Head of caudate nucleus (tissue), 42 donors: ENCODE measurements around the gene SCARF2.
"Not testable (repeated sequence)": the region's sequence is repeated elsewhere in the genome, so short reads cannot be mapped to it uniquely, and the experiment has no call there.

Experiments
- DNase-seq, 42 donors: peaks; one replicate each; pipeline versions ENCODE4 v3.0.0 to v3.0.0-alpha.2; 2020 to 2021; ENCODE audit warnings: mixed read lengths in 7 of 42
- intact Hi-C: fragments of 100-400 bp; cut with DNase I; formaldehyde crosslinking; loops from one replicate; pipeline ENCODE4 v1.15.0; 2022

Gene SCARF2, protein sequence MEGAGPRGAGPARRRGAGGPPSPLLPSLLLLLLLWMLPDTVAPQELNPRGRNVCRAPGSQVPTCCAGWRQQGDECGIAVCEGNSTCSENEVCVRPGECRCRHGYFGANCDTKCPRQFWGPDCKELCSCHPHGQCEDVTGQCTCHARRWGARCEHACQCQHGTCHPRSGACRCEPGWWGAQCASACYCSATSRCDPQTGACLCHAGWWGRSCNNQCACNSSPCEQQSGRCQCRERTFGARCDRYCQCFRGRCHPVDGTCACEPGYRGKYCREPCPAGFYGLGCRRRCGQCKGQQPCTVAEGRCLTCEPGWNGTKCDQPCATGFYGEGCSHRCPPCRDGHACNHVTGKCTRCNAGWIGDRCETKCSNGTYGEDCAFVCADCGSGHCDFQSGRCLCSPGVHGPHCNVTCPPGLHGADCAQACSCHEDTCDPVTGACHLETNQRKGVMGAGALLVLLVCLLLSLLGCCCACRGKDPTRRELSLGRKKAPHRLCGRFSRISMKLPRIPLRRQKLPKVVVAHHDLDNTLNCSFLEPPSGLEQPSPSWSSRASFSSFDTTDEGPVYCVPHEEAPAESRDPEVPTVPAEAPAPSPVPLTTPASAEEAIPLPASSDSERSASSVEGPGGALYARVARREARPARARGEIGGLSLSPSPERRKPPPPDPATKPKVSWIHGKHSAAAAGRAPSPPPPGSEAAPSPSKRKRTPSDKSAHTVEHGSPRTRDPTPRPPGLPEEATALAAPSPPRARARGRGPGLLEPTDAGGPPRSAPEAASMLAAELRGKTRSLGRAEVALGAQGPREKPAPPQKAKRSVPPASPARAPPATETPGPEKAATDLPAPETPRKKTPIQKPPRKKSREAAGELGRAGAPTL

DNA sequence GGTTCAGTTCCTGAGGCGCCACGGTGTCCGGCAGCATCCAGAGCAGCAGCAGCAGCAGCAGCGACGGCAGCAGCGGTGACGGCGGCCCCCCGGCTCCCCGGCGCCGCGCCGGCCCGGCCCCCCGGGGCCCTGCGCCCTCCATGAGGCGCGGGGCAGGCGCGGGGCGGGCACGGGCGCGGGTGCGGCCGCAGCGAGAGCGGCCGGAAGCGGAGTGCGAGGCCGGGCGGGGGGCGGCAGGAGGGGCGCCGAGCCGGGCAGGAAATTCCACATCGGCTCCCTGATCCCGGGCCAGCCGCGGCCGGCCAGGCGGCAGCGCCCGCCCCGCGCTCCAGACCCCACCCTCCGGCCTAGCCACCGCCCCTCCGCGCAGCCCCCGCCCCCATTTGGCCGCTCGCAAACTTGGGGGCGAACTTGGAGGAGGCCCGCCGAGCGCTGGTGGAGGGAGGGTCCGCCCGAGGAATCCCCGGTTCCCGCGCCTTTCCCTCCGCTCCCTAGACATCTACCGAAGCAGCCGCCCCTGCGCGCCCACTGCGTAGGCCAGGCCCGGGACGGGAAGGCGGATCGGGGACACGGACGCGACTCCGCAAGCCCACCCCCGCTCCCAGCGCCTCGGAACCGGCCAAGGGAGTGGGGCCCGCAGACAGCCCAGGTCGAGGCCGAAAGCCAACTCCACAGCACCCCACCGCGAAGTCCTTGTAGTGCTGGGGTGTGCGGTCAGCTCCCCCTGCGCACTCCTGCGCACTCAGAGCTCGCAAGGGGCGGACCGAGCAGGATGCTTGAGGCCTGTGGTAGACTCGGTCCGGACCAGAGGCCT is at the start of gene SCARF2:
SCARF2 (minus strand) TSS at position 213 of the 814 bp plus-strand sequence; CDS start at position 142, 71 bp downstream.
- intact Hi-C loops = no loop called here
- DNase-seq = peak in 1 of 42 donors; percentile 26

DNA sequence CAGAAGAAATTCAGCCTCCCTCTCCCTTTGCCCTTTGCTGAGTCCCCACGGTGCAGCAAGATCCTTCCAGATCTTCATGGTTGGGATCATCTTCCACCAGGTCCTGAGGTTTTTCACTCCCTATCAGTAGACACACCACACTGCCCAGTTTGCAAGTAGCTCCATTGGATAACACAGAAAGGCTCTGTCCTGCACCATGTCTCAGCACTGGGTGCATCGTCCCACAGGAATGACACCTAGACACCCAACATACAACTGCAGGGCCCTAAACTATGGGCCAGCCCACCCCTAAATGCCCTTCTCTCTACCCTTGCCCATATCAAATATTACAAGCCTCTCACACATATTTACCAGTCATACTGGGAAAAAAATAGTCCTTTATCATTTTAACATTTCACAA is 48.6 kb upstream of the SCARF2 start:
- DNase-seq = no peak
- intact Hi-C loops = no loop called here

DNA sequence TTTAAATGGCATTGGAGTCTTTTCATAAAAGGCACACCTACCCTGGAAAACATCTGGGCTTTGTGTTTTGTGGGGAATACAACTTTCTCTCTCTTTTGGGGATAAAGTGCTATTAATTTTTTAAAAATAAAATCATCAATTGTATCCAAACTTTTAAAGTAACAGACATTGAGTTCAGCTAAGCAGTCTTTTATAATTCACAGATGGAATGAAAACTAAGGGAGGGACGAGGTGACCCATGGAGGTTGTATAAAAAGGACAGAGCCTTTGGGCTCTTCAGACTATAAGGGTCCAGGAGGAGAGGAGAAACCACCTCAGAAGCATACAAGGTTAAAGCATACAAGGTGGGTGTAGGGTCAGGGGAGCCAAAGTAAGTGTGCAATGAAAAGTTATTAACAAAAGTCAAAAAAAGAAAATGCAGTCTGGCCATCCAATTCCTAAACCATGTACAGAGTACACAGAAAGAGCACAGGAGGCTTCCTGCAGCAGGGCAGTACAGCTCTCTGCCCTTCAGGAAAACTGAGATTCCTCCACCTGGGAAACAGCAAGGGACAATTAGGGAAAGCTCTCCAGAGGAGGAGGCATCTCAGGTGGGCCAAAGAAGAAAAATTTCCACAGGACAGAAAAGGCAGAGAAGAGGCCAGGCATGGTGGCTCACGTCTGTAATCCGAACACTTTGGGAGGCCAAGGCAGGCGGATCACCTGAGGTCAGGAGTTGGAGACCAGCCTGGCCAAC is 47.5 kb upstream of the SCARF2 start:
- intact Hi-C loops = no loop called here

DNA sequence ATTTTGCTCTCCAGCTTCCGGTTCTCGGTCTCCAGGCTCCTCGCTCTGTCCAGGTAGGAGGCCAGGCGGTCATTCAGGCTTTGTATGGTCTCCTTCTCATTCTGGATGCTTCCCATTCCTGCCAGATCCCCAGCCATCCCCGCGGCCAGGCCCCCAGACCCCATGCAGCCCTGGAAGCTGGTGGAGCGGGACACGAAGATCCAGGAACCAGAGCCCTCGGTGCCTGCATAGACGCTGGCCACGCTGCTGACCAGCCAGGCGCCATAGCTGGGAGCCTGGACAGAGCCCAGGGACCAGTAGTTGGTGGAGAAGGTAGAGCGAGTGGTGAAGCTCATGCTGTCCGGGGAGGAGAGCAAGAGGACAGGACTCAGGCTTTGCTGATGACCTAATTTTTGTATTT is 46.1 kb upstream of the SCARF2 start:
- intact Hi-C loops = no loop called here

More for the DNA sequence above, 47.5 kb upstream of the SCARF2 start:
- no peak for DNase-seq

DNA sequence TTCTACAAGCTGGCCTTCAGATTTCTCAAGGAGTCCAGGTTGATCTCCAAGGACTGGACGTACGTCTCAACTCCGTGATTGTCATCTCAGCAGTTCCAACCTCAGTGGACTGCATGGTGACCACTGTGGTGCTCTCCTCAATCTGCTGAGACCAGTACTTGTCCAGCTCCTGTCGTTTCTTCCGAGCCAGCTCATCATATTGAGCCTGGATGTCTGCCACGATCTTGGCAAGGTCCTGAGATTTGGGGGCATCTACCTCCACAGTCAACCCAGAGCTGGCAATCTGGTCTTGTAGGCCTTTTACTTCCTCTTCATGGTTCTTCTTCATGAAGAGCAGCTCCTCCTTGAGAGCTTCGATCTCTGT is 45.5 kb upstream of the SCARF2 start:
- intact Hi-C loops, DNase-seq: not testable (repeated sequence)

More for the DNA sequence above, 46.1 kb upstream of the SCARF2 start:
- DNase-seq = no peak

DNA sequence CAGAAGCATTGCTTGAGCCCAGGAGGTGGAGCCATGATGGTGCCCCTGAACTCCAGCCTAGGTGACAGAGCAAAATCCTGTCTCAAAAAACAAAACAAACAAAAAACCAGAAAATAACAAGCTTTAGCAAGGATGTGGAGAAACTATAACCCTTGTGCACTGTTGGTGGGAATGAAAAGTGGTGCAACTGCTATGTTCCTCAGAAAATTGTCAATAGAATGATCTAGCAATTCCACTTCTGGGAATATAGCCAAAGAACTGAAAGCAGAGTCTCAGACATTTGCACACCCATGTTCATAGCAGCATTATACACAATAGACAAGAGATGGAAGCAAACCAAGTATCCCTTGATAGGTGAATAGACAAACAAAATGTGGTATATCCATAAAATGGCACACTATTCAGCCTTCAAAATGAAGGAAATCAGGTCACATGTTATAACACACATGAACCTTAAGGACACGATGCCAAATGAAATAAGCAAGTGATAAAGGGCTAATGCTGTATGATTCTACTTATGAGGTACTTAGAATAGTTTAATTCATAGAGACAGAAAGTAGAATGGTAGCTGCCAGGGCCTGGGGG is 42.1 kb upstream of the SCARF2 start:
- intact Hi-C loops = no loop called here
- no peak for DNase-seq

DNA sequence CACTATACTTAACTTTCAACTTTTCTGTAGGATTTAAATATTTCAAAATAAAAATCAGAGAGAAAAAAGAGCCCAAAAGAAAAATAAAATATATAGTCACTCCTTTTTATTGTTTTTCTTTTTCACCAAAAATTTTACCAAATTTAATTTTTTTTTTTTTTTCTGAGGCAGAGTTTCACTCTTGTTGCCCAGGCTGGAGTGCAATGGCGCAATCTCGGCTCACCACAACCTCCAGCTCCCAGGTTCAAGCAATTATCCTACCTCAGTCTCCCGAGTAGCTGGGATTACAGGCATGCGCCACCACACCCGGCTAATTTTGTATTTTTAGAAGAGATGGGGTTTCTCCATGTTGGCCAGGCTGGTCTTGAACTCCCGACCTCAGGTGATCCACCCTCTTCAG is 40.4 kb upstream of the SCARF2 start:
- DNase-seq, intact Hi-C loops: not testable (repeated sequence)

DNA sequence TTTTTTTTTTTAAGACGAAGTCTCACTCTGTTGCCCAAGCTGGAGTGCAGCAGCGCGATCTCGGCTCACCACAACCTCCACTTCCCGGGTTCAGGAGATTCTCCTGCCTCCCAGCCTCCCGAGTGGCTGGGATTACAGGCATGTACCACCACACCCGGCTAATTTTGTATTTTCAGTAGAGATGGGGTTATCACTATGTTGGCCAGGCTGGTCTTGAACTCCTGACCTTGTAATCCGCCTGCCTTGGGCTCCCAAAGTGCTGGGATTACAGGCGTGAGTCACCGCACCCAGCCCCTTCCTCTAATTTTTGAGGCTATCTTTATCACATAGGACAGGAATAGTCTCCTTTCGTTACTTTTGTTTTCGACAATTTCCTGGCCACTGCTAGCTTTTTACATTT is 37.9 kb upstream of the SCARF2 start:
- intact Hi-C loops, DNase-seq: not testable (repeated sequence)

DNA sequence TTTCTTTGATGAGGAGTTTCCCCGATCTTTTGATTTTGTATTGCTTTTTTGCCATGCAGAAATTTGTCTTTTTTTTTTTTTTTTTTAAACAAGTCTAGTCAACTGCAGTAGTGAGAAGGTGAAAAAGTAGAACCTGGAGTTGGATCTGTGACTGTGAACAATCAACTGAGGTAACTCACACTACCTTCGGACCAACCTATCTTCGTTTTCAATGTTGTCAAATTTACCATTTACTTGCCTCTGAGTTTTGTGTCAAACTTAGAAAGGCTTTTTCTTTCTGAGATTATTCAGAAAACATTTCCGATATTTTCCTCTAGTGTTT is 37.5 kb upstream of the SCARF2 start:
- intact Hi-C loops = no loop called here
- no peak for DNase-seq

DNA sequence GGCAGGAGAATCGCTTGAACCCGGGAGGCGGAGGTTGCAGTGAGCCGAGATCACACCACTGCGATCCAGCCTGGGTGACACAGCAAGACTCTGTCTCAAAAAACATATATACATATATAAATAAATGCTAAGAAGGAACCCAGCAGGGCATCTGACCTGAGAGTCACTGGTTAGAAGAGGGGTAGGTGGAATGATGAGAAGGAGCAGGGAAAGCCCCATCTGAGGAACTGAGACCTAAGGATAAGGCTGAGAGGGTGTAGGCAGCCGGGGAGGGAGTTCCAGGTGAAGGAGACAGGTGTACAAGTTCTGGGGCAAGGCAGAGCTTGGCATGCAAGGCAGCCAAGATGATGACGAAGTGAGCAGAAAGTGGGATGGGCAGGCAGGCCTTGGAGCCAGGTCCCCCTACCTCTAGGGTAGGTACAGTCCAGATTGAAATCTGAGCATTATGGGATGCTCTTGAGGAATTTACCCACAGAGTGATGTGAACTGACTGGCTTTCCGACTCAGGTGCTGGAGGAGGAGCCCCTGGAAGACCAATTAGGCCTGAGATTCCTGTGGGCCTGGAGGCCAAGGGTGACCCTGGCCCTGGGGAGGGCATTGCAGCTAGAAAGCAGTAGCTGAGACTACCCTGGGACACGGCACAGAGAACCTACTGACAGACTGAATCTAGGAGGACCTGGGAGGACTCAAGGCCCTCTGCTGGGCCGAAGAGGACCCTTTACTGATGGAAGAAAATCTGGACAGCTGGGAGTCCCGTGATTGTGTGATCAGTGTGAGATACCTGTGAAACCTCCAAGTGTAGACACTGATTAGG is 35.2 kb upstream of the SCARF2 start:
- no peak for DNase-seq
- intact Hi-C loops = no loop called here

DNA sequence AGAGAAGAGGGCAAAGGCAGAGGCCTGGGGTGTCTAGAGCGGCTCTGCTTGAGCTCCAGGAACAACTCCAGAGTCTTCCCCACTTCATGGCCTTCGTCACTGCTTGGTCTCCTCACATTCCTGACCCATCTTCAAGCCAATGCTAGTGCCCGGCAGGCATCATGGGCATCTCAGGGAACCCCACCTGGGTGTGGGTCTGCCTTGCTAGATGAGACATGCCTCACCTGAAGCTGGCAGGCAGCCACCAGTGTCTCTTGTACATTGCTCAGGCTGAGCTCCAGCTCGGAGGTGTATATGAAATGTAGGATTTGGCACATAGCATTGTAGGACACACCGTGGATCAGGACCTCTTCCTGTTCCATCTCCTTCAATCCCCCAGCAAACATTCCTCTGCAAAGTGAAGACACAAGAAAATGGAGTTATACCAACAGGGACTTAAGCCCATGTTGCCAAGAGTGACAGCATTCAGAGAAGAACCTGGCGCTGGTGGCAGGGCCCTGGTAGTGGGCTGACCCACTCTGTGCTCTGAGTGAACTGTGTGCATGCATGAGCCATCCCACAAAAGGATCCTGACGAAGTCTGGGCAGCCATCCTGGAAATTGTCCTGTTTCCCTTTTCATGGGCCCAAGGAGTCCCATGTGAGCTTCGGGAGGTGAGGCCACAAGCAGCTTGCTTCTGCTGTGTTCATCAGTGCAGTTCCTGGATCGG is 33.7 kb upstream of the SCARF2 start:
- intact Hi-C loops = no loop called here
- DNase-seq = no peak

DNA sequence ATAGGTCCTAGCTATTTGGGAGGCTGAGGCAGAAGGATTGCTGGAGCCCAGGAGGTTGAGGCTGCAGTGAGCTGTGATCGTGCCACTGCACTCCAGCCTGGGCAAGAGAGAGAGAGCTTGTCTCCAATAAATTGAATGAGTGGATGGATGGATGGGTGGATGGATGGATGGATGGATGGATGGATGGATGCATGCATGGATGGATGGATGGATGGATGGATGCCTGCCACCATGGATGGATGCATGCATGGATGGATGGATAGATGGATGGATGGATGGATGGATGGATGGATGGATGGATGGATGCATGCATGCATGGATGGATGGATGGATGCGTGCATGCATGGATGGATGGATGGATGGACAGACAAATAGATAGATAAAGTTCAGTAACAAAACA is 32.9 kb upstream of the SCARF2 start:
- intact Hi-C loops, DNase-seq: not testable (repeated sequence)

DNA sequence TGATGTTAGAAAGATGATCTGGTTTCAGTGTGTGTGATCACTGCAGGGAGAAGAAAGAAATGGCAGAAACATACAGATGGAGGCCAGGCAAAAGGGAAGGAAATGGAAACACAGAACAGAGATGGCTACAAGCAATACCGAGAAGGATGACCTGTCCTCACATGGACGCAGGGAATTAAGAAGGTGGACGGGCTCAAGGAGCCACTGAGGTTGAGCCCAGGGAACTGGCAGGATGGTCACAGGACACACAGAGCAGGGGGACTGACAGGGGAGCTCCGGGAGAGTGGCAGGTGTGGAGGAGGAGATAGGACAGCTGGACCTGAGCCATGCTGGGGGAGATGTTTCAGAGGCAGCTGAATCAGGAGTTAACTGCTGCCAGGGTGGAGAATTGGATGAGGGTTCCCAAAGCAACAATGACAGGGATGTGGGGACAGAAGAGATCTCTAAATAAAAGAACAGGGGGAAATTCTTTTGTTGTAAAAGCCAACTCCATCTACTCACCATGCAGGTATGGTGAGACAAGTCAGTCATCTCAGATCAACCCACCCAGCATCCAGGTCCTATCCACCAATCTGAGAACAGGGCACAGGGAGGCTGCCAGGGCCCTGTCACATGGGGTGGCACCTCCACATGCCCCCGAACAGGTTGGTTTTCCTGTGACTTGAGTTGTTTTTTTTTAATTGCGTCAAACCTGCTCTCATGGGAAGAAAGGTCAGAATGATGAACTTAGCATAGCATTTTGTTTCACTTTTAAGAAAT is 31.7 kb upstream of the SCARF2 start:
- peak in 4 of 42 donors; percentile 20 to 47 (median 31) for DNase-seq
- intact Hi-C loops = no loop called here

DNA sequence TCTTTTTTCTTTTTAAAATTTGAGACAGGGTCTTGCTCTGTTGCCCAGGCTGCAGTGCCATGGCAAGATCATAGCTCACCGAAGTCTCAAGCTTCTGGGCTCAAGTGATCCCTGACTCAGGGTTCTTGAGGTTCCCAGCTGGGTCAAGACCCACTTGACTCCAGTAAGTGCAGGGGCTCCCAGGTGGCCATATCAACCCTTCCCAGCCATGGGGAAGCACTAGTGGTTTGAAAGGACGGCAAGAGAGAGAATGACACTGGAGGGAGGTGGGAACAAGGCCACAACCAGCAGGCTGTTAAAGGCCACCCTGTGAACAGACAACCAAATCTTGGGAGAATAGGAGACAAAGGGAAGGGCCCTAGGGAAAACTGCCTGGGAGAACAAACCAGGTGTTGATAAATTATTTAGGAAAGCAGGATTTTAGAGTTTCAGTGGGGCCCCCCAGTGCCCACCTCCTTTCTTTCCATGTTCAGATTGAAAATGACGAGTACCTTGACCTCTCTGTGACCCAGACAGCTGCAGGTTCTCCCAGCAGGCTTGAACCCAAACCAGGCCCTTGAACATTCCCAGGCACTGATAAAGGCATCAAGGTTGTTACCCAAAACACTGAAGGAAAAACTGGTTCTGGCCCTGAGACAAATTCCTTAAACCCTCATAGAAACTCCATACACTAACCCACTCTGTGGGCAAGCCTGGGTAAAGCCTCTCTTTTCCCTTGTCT is 29.2 kb upstream of the SCARF2 start:
- intact Hi-C loops = no loop called here
- DNase-seq = no peak

DNA sequence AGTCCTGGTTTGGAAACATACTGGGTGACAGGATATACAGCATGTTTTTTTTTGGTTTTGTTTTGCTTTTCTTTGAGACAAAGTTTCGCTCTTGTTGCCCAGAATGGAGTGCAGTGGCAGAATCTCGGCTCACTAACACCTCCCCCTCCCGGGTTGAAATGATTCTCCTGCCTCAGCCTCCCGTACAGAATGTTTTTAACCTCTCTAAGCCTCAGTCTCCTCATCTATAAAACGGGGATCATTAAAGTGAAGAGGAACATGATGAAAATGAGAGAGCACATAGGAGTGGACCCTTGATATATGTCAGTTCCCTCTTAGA is 28.1 kb upstream of the SCARF2 start:
- intact Hi-C loops = no loop called here
- DNase-seq = no peak
